Ovary (tissue), 9 donors: ENCODE measurements around the gene C11orf68. TPM values are rescaled to one million over a fixed set of nuclear protein-coding genes. Genes with fewer than 3 reads are reported as not detected.
A peak's percentile ranks its signal among the peaks of the same experiment; 100 is the strongest.

Experiments used
- DNase-seq, 5 donors: peaks; one replicate each; pipeline ENCODE4 v3.0.0-alpha.2; 2019 to 2020
- H3K27ac ChIP-seq, 2 donors: fragments of 200-600 bp; one replicate each; pipeline versions ENCODE4 v1.5.1 to v1.8.0; 2019 to 2022
- H3K27me3 ChIP-seq: fragments of 200-600 bp; one replicate; pipeline ENCODE4 v1.8.0; 2022
- H3K36me3 ChIP-seq: fragments of 200-600 bp; sonication (generic); one replicate; pipeline ENCODE4 v1.5.1; 2019
- H3K4me1 ChIP-seq: one replicate; pipeline ENCODE4 v1.8.1; 2013; ENCODE audit warnings: mild to moderate bottlenecking, moderate library complexity; ENCODE audit not compliant: insufficient read depth
- H3K4me3 ChIP-seq: fragments of 200-600 bp; sonication (generic); one replicate; pipeline ENCODE4 v1.5.1; 2017
- H3K9me3 ChIP-seq, 2 donors: fragments of 200-600 bp in 1 of 2; sonication (generic) in 1 of 2; one replicate each; pipeline versions ENCODE4 v1.5.1 to v1.8.1; 2013 to 2019; ENCODE audit warnings: mild to moderate bottlenecking in 1 of 2, moderate library complexity in 1 of 2
- CTCF ChIP-seq, 3 donors: fragments of 450-650 bp in 2 of 3; fragments of 200-600 bp in 1 of 3; IDR thresholded peaks; one replicate each; pipeline versions ENCODE4 v1.5.1 to v1.8.0; 2016 to 2022; ENCODE audit warnings: antibody characterized with exemption in 3 of 3, mild to moderate bottlenecking in 1 of 3
- EP300 ChIP-seq: sonication (generic); formaldehyde crosslinking; IDR thresholded peaks from one replicate; pipeline ENCODE4 v1.6.1; 2017; ENCODE audit warnings: antibody characterized with exemption
- POLR2A ChIP-seq: fragments of 450-650 bp; IDR thresholded peaks from one replicate; pipeline ENCODE4 v1.6.1; 2017; ENCODE audit warnings: antibody characterized with exemption, mild to moderate bottlenecking, moderate library complexity
- WGBS, 3 donors: extraction: QIAGEN DNeasy Blood & Tissue Kit in 1 of 3; methylation state at CpG; one replicate each; pipeline versions ENCODE4 v1.1.5 to v1.1.7; 2013 to 2017; 5-methylcytosine and 5-hydroxymethylcytosine counted together
- intact Hi-C, 4 donors: fragments of 100-400 bp; cut with DNase I; formaldehyde crosslinking; loops; one replicate each; pipeline versions ENCODE4 v1.11.0 to v1.15.1; 2022 to 2023
- polyA plus RNA-seq, 2 donors: library from polyadenylated mRNA; stranded (reverse); fragments of 200-250 nt in 1 of 2; fragments of 350-450 nt in 1 of 2; fragmentation: Illumina TruSeq in 1 of 2; extraction: RNeasy Lipid Tissue Mini Kit (QIAGEN cat#74804) in 1 of 2; gene quantifications; one replicate each; pipeline ENCODE4 v1.2.3, GENCODE V29; 2013 to 2014
- total RNA-seq, 7 donors: library from RNA; depleted of rRNA in 2 of 7; stranded (reverse); fragments of >200 nt in 2 of 7; fragmentation: NEBNext Ultra II Directional in 3 of 7; extraction: Animal tissue kit (Norgen Biotek cat#: 25700) in 3 of 7; gene quantifications; one replicate each; pipeline versions ENCODE4 v1.1.0 to v1.2.4, GENCODE V29; 2016 to 2023
- donor health status: DM: no; HTN: no; CAD: no; lungs with moderate emphysema.
- donor health status: DM: no; HTN: no; CAD: no.
- donor health status: Bipolar disorder and iron deficiency.
- donor health status: DM: yes; HTN: yes; CAD: no.
- donor health status: DM: no; HTN: no; CAD: no.
- donor health status: DM: yes; HTN: yes; CAD: no.

C11orf68 gene
- total and polyA plus RNA-seq, 9 donors = 13.7 to 70.5 (median 38.4) TPM

GRCh38 chr11:65964906-65965305 is 46.0 kb upstream of the C11orf68 start:
- 80 to 88% (median 87%) methylated on average over 7 to 10 of the region's 10 CpGs for WGBS, 3 donors

DNA sequence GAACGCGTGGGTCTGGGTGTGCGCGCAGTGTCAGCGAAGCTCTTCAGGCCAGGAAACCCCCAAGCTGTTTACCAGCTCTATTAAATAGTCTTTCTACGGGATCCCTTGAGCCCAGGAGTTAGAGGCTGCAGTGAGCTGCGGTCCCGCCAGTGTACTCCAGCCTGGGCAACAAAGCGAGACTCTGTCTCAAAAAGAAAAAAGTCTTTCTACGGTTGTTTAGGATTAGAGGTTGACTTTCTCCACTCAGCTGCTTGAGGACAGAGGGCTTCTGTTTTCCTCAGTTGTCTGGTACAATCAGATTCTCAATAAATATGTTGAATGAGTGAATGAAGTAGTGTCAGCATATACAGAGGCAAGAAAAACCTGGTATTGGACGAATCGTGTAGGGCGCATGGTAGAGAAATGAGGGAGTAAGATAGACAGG is 43.3 kb upstream of the C11orf68 start:
- Histone ChIP-seq H3K27ac (no peak overlapping the region), H3K27me3 (no peaks in the 10 kb centered on the region), H3K4me1 (peaks cover 9% of the 10 kb centered on the region), H3K4me3 (peak overlapping the region; percentile 99), H3K36me3 (no peaks in the 10 kb centered on the region), H3K9me3 (no peaks in the 10 kb centered on the region)
- WGBS, 3 donors = 4 to 7% (median 5%) methylated on average over 13 of the region's 13 CpGs
- TF ChIP-seq POLR2A (no peak), CTCF (IDR thresholded peaks at IDR 0.05) (no peak), EP300 (no peak)
- intact Hi-C loops = loop anchor here in 2 of 4 donors (5.0 to 10.0 kb wide), 3 partner anchors 35 to 77 kb away; partner anchors contain the start of gene FIBP (in 2 of the 2)
- no peak for DNase-seq

More at GRCh38 chr11:65964906-65965305, 46.0 kb upstream of the C11orf68 start:
- TF ChIP-seq POLR2A = no peak
- no peak for TF ChIP-seq CTCF (IDR thresholded peaks at IDR 0.05)
- TF ChIP-seq EP300 = no peak
- no peak overlapping the region for H3K4me3 ChIP-seq
- intact Hi-C loops = loop anchor here in 2 of 4 donors (5.0 to 10.0 kb wide), 4 partner anchors 32 to 80 kb away; partner anchors contain the start of gene FIBP (in 2 of the 2)
- no peaks in the 10 kb centered on the region for H3K36me3 ChIP-seq
- no peak for DNase-seq
- H3K27ac ChIP-seq = no peak overlapping the region
- H3K27me3 ChIP-seq = no peaks in the 10 kb centered on the region
- H3K9me3 ChIP-seq = no peaks in the 10 kb centered on the region
- peaks cover 9% of the 10 kb centered on the region for H3K4me1 ChIP-seq

DNA sequence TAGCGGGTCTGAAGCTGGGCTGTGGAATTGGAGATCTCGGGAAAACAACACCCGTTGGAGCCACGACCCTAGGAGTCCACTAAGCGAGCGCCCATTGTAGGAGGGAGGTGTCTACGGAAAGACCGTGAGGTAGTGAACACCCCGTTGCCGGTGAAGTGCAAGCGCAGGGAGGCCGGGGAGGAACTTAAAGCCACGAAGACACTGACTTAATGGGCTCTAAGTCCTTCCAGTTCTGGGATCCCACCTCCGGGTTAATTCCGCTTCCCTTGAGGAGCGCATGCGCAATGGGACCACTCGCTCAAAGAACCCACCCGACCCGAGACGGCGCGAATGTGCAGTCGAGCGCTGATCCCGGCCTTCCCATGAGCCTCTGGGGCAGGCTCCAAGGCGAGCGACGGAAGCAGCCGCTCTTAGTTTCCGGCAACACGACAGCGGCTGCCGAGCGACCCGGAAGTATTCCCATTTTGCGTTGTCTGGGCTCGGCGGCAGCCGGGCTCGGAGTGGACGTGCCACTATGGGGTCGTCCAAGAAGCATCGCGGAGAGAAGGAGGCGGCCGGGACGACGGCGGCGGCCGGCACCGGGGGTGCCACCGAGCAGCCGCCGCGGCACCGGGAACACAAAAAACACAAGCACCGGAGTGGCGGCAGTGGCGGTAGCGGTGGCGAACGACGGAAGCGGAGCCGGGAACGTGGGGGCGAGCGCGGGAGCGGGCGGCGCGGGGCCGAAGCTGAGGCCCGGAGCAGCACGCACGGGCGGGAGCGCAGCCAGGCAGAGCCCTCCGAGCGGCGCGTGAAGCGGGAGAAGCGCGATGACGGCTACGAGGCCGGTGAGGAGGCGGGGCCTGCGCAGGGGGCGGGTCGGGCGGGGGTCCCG is 42.6 kb upstream of the C11orf68 start, which contains the start of gene SART1:
TSS of gene SART1 (plus strand) at position 468 of the 874 bp plus-strand sequence. CDS start at position 515, 47 bp downstream.
- peak; percentile 96 to 98 (median 97) for DNase-seq
- TF ChIP-seq EP300 (no peak), CTCF (IDR thresholded peaks at IDR 0.05) (peak in 1 of 3 donors; percentile 25), POLR2A (peak; percentile 46)
- H3K36me3 ChIP-seq = no peaks in the 10 kb centered on the region
- H3K9me3 ChIP-seq = no peaks in the 10 kb centered on the region
- no peaks in the 10 kb centered on the region for H3K27me3 ChIP-seq
- peak within 1 kb of the TSS; percentile 99 for H3K4me3 ChIP-seq
- H3K27ac ChIP-seq = peak within 1 kb of the TSS; percentile 52 to 63
- intact Hi-C loops = loop anchor here in 2 of 4 donors (5.0 to 10.0 kb wide), 3 partner anchors 36 to 77 kb away; partner anchors contain the start of gene FIBP (in 2 of the 2)
- WGBS, 3 donors = 0 to 1% (median 0%) methylated on average over 81 to 97 of the region's 97 CpGs
- H3K4me1 ChIP-seq = peaks cover 9% of the 10 kb centered on the region

- no peaks in the 10 kb centered on the region for H3K36me3 ChIP-seq
- H3K4me3 ChIP-seq = peak overlapping the region; percentile 99
- 34 to 41% (median 39%) methylated on average over 16 of the region's 16 CpGs for WGBS, 3 donors
- peak in 2 of 5 donors; percentile 31 to 39 for DNase-seq
- no peak for TF ChIP-seq CTCF (IDR thresholded peaks at IDR 0.05)
- no peak for TF ChIP-seq POLR2A
- no peak for TF ChIP-seq EP300
- intact Hi-C loops = loop anchor here in 2 of 4 donors (5.0 to 10.0 kb wide), 3 partner anchors 36 to 76 kb away; partner anchors contain the start of gene FIBP (in 2 of the 2)
- H3K4me1 ChIP-seq = peaks cover 9% of the 10 kb centered on the region
- H3K27ac ChIP-seq = peak overlapping the region; percentile 52 to 63
- no peaks in the 10 kb centered on the region for H3K9me3 ChIP-seq
- H3K27me3 ChIP-seq = no peaks in the 10 kb centered on the region
Observed at GRCh38 chr11:65960824-65961266, 42.0 kb upstream of the C11orf68 start.
